NT2/D1 (cell line): ENCODE results near the gene ROCK1.
A peak's percentile ranks its signal among the peaks of the same experiment; 100 is the strongest.

ENCODE experiments used
- DNase-seq: peaks from one replicate; pipeline ENCODE4 v3.0.0-alpha.2; 2011; ENCODE audit warnings: low read depth, low spot score
- H3K27me3 ChIP-seq: 2 replicates; pipeline ENCODE4 v1.6.0; 2011; ENCODE audit warnings: mild to moderate bottlenecking; ENCODE audit not compliant: insufficient read length, insufficient read depth
- H3K36me3 ChIP-seq: 2 replicates; pipeline ENCODE4 v1.6.1; 2011; ENCODE audit warnings: mild to moderate bottlenecking, low read length, mixed read lengths; ENCODE audit not compliant: insufficient read depth, insufficient read length
- H3K4me1 ChIP-seq: 2 replicates; pipeline ENCODE4 v1.5.1; 2011; ENCODE audit not compliant: insufficient read depth, insufficient read length
- H3K4me3 ChIP-seq: 2 replicates; pipeline ENCODE4 v1.5.1; 2011; ENCODE audit warnings: low read depth; ENCODE audit not compliant: insufficient read length
- H3K9ac ChIP-seq: 2 replicates; pipeline ENCODE4 v1.6.0; 2011; ENCODE audit warnings: low read depth; ENCODE audit not compliant: insufficient read length
- H3K9me3 ChIP-seq: 2 replicates; pipeline ENCODE4 v1.5.1; 2011; ENCODE audit warnings: mild to moderate bottlenecking, low read length; ENCODE audit not compliant: insufficient read depth
- SUZ12 ChIP-seq: IDR thresholded peaks from 2 replicates; pipeline ENCODE4 v1.6.1; 2011; ENCODE audit not compliant: insufficient read length, insufficient read depth; ENCODE audit errors: extremely low read depth
- YY1 ChIP-seq: IDR thresholded peaks from 2 replicates; pipeline ENCODE4 v1.6.1; 2011; ENCODE audit not compliant: insufficient read length, insufficient read depth
- ZNF274 ChIP-seq: IDR thresholded peaks from 2 replicates; pipeline ENCODE4 v1.6.1; 2011; ENCODE audit warnings: mild to moderate bottlenecking, low read depth, low read length

Gene ROCK1

GRCh38 chr18:21115519-21116411 lies 4.2 kb upstream of the ROCK1 start:
- Histone ChIP-seq H3K9me3 (no peaks in the 10 kb centered on the region), H3K4me3 (no peak overlapping the region), H3K27me3 (peaks cover 12% of the 10 kb centered on the region), H3K9ac (no peak overlapping the region), H3K36me3 (no peaks in the 10 kb centered on the region), H3K4me1 (no peaks in the 10 kb centered on the region)
- TF ChIP-seq YY1 (no peak), ZNF274 (no peak), SUZ12 (no peak)
- no peak for DNase-seq

GRCh38 chr18:21112543-21113105 lies 1.0 kb upstream of the ROCK1 start:
- Histone ChIP-seq H3K27me3 (peaks cover 12% of the 10 kb centered on the region), H3K4me1 (no peaks in the 10 kb centered on the region), H3K9me3 (no peaks in the 10 kb centered on the region), H3K36me3 (no peaks in the 10 kb centered on the region), H3K9ac (peak overlapping the region; percentile 79), H3K4me3 (peak overlapping the region; percentile 53)
- TF ChIP-seq YY1 (no peak), ZNF274 (no peak)
- DNase-seq = no peak

GRCh38 chr18:21112140-21112473 lies 494 bp upstream of the ROCK1 start:
- Histone ChIP-seq H3K9ac (peak overlapping the region; percentile 79), H3K9me3 (no peaks in the 10 kb centered on the region), H3K4me1 (no peaks in the 10 kb centered on the region), H3K36me3 (no peaks in the 10 kb centered on the region), H3K4me3 (peak overlapping the region; percentile 53), H3K27me3 (peaks cover 12% of the 10 kb centered on the region)
- DNase-seq = no peak
- TF ChIP-seq SUZ12 (no peak), ZNF274 (no peak), YY1 (no peak)

- DNase-seq = peak; percentile 15
- peaks cover 12% of the 10 kb centered on the region for H3K27me3 ChIP-seq
- TF ChIP-seq ZNF274 = no peak
- TF ChIP-seq SUZ12 = no peak
- TF ChIP-seq YY1 = no peak
- peak overlapping the region; percentile 92 for H3K9ac ChIP-seq
- no peaks in the 10 kb centered on the region for H3K4me1 ChIP-seq
- peak overlapping the region; percentile 89 for H3K4me3 ChIP-seq
- H3K36me3 ChIP-seq = no peaks in the 10 kb centered on the region
- no peaks in the 10 kb centered on the region for H3K9me3 ChIP-seq
Measured at GRCh38 chr18:21110713-21111345, 784 bp downstream of the ROCK1 start.

GRCh38 chr18:21109936-21110712 lies 1.5 kb downstream of the ROCK1 start:
- Histone ChIP-seq H3K4me3 (peak overlapping the region; percentile 89), H3K9me3 (no peaks in the 10 kb centered on the region), H3K4me1 (no peaks in the 10 kb centered on the region), H3K36me3 (no peaks in the 10 kb centered on the region), H3K9ac (peak overlapping the region; percentile 92), H3K27me3 (peaks cover 12% of the 10 kb centered on the region)
- no peak for DNase-seq
- TF ChIP-seq SUZ12 = no peak
- TF ChIP-seq YY1 = no peak
- TF ChIP-seq ZNF274 = no peak

- H3K9me3 ChIP-seq = no peaks in the 10 kb centered on the region
- H3K9ac ChIP-seq = no peak overlapping the region
- H3K27me3 ChIP-seq = no peaks in the 10 kb centered on the region
- TF ChIP-seq SUZ12 (no peak), ZNF274 (no peak), YY1 (no peak)
- H3K4me3 ChIP-seq = no peak overlapping the region
- no peaks in the 10 kb centered on the region for H3K4me1 ChIP-seq
- H3K36me3 ChIP-seq = no peaks in the 10 kb centered on the region
- no peak for DNase-seq
Measured at GRCh38 chr18:21105936-21106335, 5.7 kb downstream of the ROCK1 start.
